GM21526 (cell line): ENCODE measurements around the gene TMEM59L.

ENCODE experiments used
- ATAC-seq: cut with Tn5 transposase; IDR thresholded peaks from one replicate; pipeline ENCODE4 v1.9.1; 2021; ENCODE audit warnings: moderate library complexity; ENCODE audit not compliant: unreplicated experiment, low FRiP score

The TMEM59L gene

GRCh38 chr19:18670312-18670711, 57.6 kb downstream of the TMEM59L start:
- ATAC-seq: no peak
